ENCODE measurements around the gene TENM4. TPM values are rescaled to one million over a fixed set of nuclear protein-coding genes. Genes with fewer than 3 reads are reported as not detected.

TENM4 gene
- total and polyA plus RNA-seq, 2 of the 13 experiments (the other 11 are each of a cell fraction or from before 2014, with no cell fraction given): not detected

DNA sequence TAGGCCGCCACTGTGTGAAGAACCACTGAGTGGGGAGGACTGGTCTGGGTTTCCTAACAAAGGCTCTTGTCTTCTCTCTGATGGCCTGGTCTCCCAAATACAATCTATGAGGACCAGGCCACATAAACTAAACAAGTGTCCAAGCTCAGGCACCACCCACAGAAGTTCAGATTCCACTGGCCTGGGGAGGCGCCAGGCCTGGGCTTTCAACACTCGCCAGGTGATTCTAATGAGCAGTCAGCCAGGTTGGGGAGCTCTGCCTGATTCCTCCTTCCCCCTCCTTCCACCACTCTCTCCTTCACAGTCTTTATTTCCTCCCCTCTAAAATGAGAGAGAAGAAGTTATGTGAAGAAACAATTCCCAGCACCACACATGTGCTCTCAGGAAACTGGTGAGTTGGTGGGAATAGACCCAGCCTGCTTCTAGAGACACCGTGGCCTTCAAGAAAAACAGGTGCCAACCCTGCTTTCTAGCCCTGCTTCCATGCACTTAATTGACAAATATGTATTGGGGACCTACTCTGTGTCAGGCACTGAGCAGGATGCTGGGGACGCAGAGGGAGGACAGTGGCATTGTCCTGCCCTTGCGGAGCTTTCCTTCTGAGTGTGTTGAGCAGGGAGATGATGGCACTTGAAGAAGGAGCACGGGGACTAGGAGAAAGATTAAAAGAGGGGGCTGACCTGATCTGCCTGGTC lies 242.5 kb downstream of the TENM4 start:
- POLR2A ChIA-PET: no interaction called here
- no peak for TF ChIP-seq AKAP8 (CRISPR knock-in tag; IDR thresholded peaks at IDR 0.05)
- TF ChIP-seq, protein P1, sequence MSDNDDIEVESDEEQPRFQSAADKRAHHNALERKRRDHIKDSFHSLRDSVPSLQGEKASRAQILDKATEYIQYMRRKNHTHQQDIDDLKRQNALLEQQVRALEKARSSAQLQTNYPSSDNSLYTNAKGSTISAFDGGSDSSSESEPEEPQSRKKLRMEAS (IDR thresholded peaks at IDR 0.05): no peak
- TF ChIP-seq NFYB (CRISPR knock-in tag; IDR thresholded peaks at IDR 0.05): no peak
- TF ChIP-seq, protein P2, sequence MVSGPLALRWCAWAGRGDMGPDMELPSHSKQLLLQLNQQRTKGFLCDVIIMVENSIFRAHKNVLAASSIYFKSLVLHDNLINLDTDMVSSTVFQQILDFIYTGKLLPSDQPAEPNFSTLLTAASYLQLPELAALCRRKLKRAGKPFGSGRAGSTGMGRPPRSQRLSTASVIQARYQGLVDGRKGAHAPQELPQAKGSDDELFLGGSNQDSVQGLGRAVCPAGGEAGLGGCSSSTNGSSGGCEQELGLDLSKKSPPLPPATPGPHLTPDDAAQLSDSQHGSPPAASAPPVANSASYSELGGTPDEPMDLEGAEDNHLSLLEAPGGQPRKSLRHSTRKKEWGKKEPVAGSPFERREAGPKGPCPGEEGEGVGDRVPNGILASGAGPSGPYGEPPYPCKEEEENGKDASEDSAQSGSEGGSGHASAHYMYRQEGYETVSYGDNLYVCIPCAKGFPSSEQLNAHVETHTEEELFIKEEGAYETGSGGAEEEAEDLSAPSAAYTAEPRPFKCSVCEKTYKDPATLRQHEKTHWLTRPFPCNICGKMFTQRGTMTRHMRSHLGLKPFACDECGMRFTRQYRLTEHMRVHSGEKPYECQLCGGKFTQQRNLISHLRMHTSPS (CRISPR knock-in tag; IDR thresholded peaks at IDR 0.05; ENCODE audit: low read depth): no peak
- TF ChIP-seq ZBTB38 (CRISPR knock-in tag; IDR thresholded peaks at IDR 0.05): no peak
- TF ChIP-seq, protein P3, sequence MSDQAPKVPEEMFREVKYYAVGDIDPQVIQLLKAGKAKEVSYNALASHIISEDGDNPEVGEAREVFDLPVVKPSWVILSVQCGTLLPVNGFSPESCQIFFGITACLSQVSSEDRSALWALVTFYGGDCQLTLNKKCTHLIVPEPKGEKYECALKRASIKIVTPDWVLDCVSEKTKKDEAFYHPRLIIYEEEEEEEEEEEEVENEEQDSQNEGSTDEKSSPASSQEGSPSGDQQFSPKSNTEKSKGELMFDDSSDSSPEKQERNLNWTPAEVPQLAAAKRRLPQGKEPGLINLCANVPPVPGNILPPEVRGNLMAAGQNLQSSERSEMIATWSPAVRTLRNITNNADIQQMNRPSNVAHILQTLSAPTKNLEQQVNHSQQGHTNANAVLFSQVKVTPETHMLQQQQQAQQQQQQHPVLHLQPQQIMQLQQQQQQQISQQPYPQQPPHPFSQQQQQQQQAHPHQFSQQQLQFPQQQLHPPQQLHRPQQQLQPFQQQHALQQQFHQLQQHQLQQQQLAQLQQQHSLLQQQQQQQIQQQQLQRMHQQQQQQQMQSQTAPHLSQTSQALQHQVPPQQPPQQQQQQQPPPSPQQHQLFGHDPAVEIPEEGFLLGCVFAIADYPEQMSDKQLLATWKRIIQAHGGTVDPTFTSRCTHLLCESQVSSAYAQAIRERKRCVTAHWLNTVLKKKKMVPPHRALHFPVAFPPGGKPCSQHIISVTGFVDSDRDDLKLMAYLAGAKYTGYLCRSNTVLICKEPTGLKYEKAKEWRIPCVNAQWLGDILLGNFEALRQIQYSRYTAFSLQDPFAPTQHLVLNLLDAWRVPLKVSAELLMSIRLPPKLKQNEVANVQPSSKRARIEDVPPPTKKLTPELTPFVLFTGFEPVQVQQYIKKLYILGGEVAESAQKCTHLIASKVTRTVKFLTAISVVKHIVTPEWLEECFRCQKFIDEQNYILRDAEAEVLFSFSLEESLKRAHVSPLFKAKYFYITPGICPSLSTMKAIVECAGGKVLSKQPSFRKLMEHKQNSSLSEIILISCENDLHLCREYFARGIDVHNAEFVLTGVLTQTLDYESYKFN (CRISPR knock-in tag; conservative IDR thresholded peaks at IDR 0.05): no peak
- no peak for TF ChIP-seq RFXANK (CRISPR knock-in tag; IDR thresholded peaks at IDR 0.05)
- no peak for TF ChIP-seq SAFB2 (CRISPR knock-in tag; IDR thresholded peaks at IDR 0.05; ENCODE audit: borderline replicate concordance, low read depth)
- TF ChIP-seq, protein P4, sequence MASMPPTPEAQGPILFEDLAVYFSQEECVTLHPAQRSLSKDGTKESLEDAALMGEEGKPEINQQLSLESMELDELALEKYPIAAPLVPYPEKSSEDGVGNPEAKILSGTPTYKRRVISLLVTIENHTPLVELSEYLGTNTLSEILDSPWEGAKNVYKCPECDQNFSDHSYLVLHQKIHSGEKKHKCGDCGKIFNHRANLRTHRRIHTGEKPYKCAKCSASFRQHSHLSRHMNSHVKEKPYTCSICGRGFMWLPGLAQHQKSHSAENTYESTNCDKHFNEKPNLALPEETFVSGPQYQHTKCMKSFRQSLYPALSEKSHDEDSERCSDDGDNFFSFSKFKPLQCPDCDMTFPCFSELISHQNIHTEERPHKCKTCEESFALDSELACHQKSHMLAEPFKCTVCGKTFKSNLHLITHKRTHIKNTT (CRISPR knock-in tag; IDR thresholded peaks at IDR 0.05): no peak
- no peak for TF ChIP-seq CAMTA2 (CRISPR knock-in tag; IDR thresholded peaks at IDR 0.05; ENCODE audit: borderline replicate concordance)
- no peak for TF ChIP-seq ZIK1 (CRISPR knock-in tag; IDR thresholded peaks at IDR 0.05; ENCODE audit: borderline replicate concordance, low read depth)
- TF ChIP-seq ZNF484 (CRISPR knock-in tag; IDR thresholded peaks at IDR 0.05; ENCODE audit: borderline replicate concordance, low read depth): no peak
- no peak for TF ChIP-seq MZF1 (CRISPR knock-in tag; IDR thresholded peaks at IDR 0.05; ENCODE audit: borderline replicate concordance)
- BruUV-seq (replicated peaks): no TSS peak
- no peak overlapping the region for H3K4me3 ChIP-seq (replicated peaks in 1 of 3; ENCODE audit: insufficient read depth in 1 of 3, low read depth in 2 of 3, low read length in 3 of 3)
- H3K36me3 ChIP-seq (replicated peaks in 1 of 2; ENCODE audit: control insufficient read depth in 1 of 2, insufficient read depth in 2 of 2, low read length in 2 of 2): no peaks in the 10 kb centered on the region
- CTCF ChIA-PET (ENCODE audit: low intra/inter-chr PET ratio, low total read pairs): no interaction called here
- H3K4me2 ChIP-seq (ENCODE audit: low read depth, low read length): no peak overlapping the region
- FAIRE-seq (no peak), DNase-seq (ENCODE audit: low spot score) (no peak), ATAC-seq (no peak)
- 18% methylated on average over 7 of the region's 7 CpGs for WGBS (ENCODE audit: low lambda C conversion rate)
- no peak overlapping the region for H3K9ac ChIP-seq (ENCODE audit: insufficient read depth, low read depth, low read length)
- intact Hi-C loops (cut with micrococcal nuclease; ENCODE audit: unreplicated experiment): no loop called here
- no peaks in the 10 kb centered on the region for H3K79me2 ChIP-seq (ENCODE audit: insufficient read depth, low read length)
- no peaks in the 10 kb centered on the region for H4K20me1 ChIP-seq (ENCODE audit: insufficient read depth, low read length)
- peaks cover 0 to 7% of the 10 kb centered on the region in 2 experiments; a peak in 1 of 5 replicates for H3K27me3 ChIP-seq (ENCODE audit: control insufficient read depth in 1 of 2, insufficient read depth in 2 of 2, low read length in 2 of 2)
- no peak overlapping the region for H2AFZ ChIP-seq (ENCODE audit: low read length)
- in situ Hi-C loops (cut with HindIII; ENCODE audit: extremely low pct_ligation_motif_present, low pct_unique_long_range_greater_than_20kb): no loop called here
- no peaks in the 10 kb centered on the region for H3K9me3 ChIP-seq (ENCODE audit: low read length)
- H3K4me1 ChIP-seq (ENCODE audit: insufficient read depth, low read length): no peaks in the 10 kb centered on the region
- H3K27ac ChIP-seq (ENCODE audit: extremely low read length, insufficient read depth, low read length): no peak overlapping the region

Data from HepG2 (cell line).